Fibroblast of skin of back (primary cell): ENCODE results near the gene GSTM2. TPM values are rescaled to one million over a fixed set of nuclear protein-coding genes. Genes with fewer than 3 reads are reported as not detected.

ENCODE experiments used
- DNase-seq: peaks from one replicate; pipeline ENCODE4 v3.0.0-alpha.2; 2013
- polyA plus RNA-seq, 2 experiments: library from polyadenylated mRNA; unstranded; fragments of 120-200 nt; gene quantifications; one replicate each; pipeline ENCODE4 v1.2.1, GENCODE V29; 2013; ENCODE audit not compliant: insufficient read length in 2 of 2

Gene GSTM2
- polyA plus RNA-seq (2013, experiment 1 of 2; ENCODE audit: insufficient read length): 24.2 TPM
- 35.6 TPM for polyA plus RNA-seq (2013, experiment 2 of 2; ENCODE audit: insufficient read length)

DNA sequence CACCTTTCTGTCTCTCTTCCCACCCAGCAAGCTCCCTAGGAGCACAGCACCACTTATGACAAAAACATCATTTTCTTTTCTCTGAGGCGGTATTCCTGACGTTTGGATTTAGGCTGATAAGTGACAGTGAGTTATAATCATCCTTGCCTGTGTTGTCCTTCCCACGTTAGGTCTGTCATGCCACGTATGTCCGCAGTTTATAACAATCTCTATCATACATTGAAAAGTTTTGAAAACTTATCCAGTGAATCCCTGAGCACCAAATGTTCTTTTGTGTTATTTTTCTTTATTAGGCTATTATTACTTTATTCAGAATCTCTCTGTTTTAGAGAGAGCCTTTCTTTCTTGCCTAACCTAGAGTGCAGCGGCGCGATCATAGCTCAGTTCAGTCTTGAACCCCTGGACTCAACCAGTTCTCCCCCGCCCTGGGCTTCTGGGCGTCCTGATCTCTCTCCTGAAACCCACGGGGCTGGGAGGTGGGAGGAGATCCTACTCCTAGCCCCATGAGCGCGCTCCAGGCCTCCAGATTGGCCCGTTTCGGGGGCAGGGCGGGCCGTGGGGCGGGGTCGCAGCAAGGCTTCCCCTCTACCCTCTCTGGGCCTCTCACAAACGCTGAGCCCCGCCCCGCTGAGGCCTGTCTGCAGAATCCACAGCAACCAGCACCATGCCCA lies at the start of gene GSTM2:
Gene GSTM2 (plus strand): TSS at position 606 of the 671 bp plus-strand sequence. CDS start 59 bp downstream, at position 665.
- DNase-seq: peak; percentile 84

DNA sequence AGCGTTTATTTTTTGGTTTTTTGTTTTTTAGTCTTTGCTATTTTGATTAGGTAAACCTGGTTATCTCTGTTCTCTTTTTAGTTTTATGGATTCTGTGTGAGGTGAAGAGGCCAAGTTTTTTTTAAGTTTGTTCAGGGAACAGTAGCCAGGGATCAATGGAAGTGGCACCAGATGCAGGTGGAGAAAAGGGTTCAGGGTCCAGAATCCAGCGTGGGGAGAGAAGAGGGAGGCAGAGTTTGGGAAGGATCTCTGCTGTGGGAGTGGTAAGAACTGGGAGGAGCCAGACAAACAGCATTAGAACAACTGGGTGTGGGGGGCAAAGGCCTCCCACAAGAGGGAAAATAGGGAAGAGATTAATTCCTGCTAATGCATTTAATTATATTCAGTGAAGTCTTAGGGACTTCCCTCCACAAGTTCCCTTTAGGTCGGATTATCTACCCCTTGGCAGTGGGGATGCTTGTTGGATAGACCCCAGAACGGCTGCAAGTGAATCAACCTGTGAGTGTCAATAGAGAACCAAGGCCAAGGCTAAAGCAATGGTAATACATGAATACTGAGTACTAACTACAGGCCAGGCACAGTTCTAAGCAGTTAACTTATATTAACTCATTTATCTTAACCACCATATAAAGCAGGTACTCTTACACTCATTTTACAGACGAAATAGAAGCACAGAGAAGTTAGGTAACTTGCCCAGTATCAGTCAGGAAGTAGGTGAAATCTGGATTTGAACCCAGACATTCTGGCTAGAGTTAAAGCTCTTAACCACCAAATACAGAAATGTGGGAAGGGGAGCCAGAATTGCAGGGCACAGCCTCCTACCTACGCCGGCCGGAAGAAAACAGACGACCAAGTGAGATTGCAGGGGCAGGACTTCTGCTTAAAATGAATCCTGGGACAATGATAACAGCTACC lies 48.9 kb upstream of the GSTM2 start:
- DNase-seq: no peak

- peak; percentile 80 for DNase-seq
Measured at GRCh38 chr1:109619576-109620400, 48.1 kb upstream of the GSTM2 start, which contains the start of the genes AMPD2 and GNAT2. TSS of gene AMPD2 (plus strand) at chr1:109619837. CDS start at chr1:109621176, 1,339 bp downstream. TSS of gene GNAT2 (minus strand) at chr1:109619616. CDS start at chr1:109612870, 6,746 bp downstream.

DNA sequence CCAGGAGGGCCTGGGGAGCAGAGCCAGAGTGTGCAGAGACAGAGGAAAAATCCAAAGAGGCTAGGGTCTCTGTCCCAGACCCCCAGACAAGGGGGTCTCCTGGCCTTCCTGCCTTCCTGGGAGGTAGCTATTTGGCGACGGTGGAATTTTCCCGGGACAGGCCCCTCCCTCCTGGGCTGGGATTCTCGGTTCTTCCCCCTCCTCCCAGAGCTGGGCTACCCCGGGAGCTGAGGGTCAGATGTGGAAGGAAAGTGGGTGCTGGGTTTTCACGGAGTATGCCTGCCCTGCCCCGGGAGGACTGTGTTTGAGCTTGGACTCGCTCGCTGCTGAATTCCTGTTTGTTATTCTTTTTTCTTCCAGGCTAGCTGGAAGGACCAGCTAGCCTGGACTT lies 47.5 kb upstream of the GSTM2 start:
- DNase-seq: peak; percentile 71

DNA sequence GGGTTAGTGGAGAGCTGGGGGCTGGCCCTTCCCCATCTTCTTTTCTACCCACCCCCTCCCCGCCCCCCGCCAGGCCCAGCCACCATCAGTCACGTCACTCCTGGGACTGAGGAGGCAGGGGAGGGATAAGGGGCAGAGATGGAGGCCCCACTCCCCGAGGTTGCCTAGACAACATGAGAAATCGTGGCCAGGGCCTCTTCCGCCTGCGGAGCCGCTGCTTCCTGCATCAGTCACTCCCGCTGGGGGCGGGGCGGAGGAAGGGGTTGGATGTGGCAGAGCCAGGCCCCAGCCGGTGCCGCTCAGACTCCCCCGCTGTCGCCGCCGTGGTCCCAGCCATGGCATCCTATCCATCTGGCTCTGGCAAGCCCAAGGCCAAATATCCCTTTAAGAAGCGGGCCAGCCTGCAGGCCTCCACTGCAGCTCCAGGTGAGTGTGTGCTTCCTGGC lies 47.0 kb upstream of the GSTM2 start:
- peak; percentile 97 for DNase-seq

DNA sequence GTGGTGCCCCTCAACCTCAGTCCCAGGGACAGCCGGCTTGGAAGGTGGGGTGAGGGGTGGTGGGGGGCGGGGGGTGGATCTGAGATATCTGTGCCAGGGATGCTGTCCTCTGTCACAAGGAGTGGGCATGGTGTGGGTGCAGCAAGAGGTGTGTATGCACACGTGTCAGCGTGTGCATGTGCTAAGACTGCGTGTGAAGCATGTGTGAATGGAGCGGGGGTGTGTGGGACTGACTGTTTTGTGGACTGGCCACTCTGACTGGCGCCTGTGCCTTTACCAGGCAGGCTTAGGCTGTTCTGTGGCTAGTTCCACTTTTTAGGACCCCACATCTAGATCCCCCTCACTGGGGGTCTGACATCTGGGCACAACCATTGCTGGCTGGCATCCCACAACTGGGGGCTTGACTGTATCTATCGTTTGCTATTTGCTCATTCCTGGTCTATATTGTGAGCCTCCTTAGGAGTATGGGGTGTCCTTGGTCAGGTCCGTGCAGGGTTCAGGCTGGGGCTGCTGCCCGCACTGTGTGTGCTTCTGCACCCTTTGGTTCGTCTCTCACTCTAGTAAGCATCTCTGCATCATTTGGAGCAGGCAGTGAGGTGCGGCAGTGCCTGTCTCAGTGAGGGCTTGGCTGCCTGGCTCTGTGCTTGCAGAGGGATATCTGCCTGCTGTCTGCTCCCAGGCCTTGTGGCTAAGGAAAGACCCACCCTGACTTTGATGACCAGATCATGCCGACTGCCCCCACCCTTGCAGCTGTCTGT lies 46.3 kb upstream of the GSTM2 start:
- DNase-seq: no peak

GRCh38 chr1:109622137-109622892 lies 45.5 kb upstream of the GSTM2 start:
- no peak for DNase-seq

GRCh38 chr1:109622895-109623294 lies 45.0 kb upstream of the GSTM2 start:
- no peak for DNase-seq

- DNase-seq: no peak
Measured at GRCh38 chr1:109623601-109624161, 44.2 kb upstream of the GSTM2 start.

- DNase-seq: no peak
Measured at GRCh38 chr1:109624201-109625010, 43.5 kb upstream of the GSTM2 start.

GRCh38 chr1:109625176-109625575 lies 42.7 kb upstream of the GSTM2 start:
- DNase-seq: no peak

DNA sequence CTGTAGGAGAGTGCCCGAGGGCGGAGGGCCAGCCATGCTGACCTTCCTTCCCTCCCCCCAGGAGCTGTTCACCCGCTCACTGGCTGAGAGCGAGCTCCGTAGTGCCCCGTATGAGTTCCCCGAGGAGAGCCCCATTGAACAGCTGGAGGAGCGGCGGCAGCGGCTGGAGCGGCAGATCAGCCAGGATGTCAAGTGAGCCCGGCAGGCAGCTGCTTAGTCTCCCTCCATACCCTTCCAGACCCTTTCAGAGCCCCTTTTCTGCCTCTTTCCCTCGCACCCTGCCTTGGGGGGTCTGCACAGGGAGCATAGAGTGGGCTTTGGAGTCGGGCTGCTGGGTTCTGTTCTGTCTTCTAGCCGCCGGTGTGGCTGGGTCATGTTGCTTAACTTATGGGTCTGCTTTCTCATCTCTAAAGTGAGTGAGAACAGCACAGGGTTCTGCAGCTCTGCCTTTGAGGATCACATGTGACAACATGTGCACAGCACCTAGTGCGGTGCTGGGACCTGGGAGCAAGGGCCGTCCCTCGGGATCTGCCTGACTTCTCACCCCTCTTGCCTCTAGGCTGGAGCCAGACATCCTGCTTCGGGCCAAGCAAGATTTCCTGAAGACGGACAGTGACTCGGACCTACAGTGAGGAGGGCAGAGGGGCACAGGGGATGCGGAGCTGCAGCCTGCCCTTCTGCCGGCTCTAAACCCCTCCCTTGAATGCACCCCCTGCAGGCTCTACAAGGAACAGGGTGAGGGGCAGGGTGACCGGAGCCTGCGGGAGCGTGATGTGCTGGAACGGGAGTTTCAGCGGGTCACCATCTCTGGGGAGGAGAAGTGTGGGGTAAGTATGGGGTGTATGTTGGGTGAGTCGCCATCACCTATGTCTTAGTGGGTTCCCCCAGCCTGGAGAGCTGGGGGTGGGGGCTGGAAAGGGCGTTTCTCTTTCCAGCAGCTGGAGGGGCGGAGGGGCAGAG lies 42.0 kb upstream of the GSTM2 start:
- DNase-seq: no peak

DNA sequence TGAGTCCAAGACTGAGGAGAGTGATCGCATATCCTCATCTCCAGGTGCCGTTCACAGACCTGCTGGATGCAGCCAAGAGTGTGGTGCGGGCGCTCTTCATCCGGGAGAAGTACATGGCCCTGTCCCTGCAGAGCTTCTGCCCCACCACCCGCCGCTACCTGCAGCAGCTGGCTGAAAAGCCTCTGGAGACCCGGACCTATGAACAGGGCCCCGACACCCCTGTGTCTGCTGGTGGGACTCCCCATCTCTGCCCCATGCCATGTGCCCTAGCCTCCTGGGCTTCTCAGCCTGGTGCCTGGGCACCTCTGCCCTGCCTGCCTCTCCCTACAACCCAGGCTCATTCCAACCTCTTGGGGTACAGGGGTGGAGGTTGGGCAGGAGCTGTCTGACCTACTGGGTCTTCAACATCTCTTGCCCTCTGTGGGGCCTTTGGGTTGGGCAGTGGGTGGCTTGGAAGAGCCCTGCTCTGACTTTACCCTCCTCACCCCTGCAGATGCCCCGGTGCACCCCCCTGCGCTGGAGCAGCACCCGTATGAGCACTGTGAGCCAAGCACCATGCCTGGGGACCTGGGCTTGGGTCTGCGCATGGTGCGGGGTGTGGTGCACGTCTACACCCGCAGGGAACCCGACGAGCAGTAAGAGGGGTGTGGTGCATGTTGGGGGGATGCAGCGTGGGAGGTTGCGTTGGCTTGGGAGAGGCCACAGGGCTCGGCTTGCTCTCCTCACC lies 41.0 kb upstream of the GSTM2 start:
- no peak for DNase-seq

DNA sequence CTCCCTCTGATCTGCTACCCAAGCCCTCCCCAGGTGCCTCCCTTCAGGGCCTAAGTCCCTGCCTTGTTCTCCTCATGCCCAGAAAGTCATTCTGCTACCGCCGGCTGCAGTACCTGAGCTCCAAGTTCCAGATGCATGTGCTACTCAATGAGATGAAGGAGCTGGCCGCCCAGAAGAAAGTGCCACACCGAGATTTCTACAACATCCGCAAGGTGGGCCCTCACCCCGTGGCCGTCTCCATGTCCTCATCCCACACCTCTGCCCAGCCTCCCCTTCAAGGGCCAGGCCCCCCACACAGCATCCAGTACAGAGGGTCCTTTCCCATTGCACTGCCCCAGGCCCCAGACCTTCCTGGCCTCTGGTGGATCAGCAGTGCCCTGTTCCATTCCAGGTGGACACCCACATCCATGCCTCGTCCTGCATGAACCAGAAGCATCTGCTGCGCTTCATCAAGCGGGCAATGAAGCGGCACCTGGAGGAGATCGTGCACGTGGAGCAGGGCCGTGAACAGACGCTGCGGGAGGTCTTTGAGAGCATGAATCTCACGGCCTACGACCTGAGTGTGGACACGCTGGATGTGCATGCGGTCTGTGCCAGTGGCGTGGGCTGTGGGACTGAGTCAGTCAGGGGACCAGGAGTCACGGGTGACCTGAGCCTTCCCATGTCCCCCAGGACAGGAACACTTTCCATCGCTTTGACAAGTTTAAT lies 40.0 kb upstream of the GSTM2 start:
- DNase-seq: no peak

GRCh38 chr1:109628540-109629321 lies 39.1 kb upstream of the GSTM2 start:
- no peak for DNase-seq

GRCh38 chr1:109629372-109630030 lies 38.4 kb upstream of the GSTM2 start:
- DNase-seq: no peak
